HepG2 (cell line): ENCODE data around the gene NAIF1. TPM values are rescaled to one million over a fixed set of nuclear protein-coding genes. Genes with fewer than 3 reads are reported as not detected.

Source experiments
- CEBPZ ChIP-seq: IDR thresholded peaks from 2 replicates; pipeline ENCODE4 v1.6.1; 2012; ENCODE audit warnings: low read length, improper control_type of control experiment
- E2F5 ChIP-seq: sonication (generic); formaldehyde crosslinking; conservative IDR thresholded peaks from 2 replicates; pipeline ENCODE4 v1.4.0; 2020; ENCODE audit warnings: missing genetic modification reagents
- EP300 ChIP-seq, 3 experiments: sonication (generic) in 1 of 3; formaldehyde crosslinking in 1 of 3; IDR thresholded peaks; 2 replicates each; pipeline versions ENCODE4 v1.5.1 to v1.6.1; 2011 to 2020; ENCODE audit warnings: low read depth in 2 of 3, low read length in 2 of 3, borderline replicate concordance in 1 of 3, improper control_type of control experiment in 1 of 3, mild to moderate bottlenecking in 1 of 3, missing genetic modification reagents in 1 of 3, moderate library complexity in 1 of 3
- KDM2A ChIP-seq: sonication (generic); formaldehyde crosslinking; IDR thresholded peaks from 2 replicates; pipeline ENCODE4 v1.4.0; 2020; ENCODE audit warnings: low read depth, missing genetic modification reagents, borderline replicate concordance
- NKX3-1 ChIP-seq: sonication (generic); formaldehyde crosslinking; IDR thresholded peaks from 2 replicates; pipeline ENCODE4 v1.5.0; 2020; ENCODE audit warnings: missing genetic modification reagents
- RFXANK ChIP-seq: IDR thresholded peaks from 2 replicates; pipeline ENCODE4 v1.6.1; 2016
- SP4 ChIP-seq: sonication (generic); formaldehyde crosslinking; IDR thresholded peaks from 2 replicates; pipeline ENCODE4 v1.8.1; 2023; ENCODE audit warnings: mild to moderate bottlenecking, missing genetic modification reagents
- ZC3H4 ChIP-seq: sonication (generic); formaldehyde crosslinking; IDR thresholded peaks from 2 replicates; pipeline ENCODE4 v1.4.0; 2020; ENCODE audit warnings: missing genetic modification reagents, borderline replicate concordance
- ZFP36 ChIP-seq: fragments of 150-350 bp; IDR thresholded peaks from 2 replicates; pipeline ENCODE4 v1.6.1; 2018; ENCODE audit warnings: borderline replicate concordance, low read length, low read depth; ENCODE audit not compliant: partially characterized antibody
- ZIK1 ChIP-seq: sonication (generic); formaldehyde crosslinking; IDR thresholded peaks from 2 replicates; pipeline ENCODE4 v1.5.0; 2020; ENCODE audit warnings: mild to moderate bottlenecking, low read depth, missing genetic modification reagents, borderline replicate concordance
- ZNF788 ChIP-seq: sonication (generic); formaldehyde crosslinking; IDR thresholded peaks from 2 replicates; pipeline ENCODE4 v1.5.0; 2020; ENCODE audit warnings: mild to moderate bottlenecking, missing genetic modification reagents, borderline replicate concordance
- ZSCAN30 ChIP-seq: sonication (generic); formaldehyde crosslinking; IDR thresholded peaks from 2 replicates; pipeline ENCODE4 v1.5.0; 2020; ENCODE audit warnings: mild to moderate bottlenecking, missing genetic modification reagents
- polyA plus RNA-seq, 8 experiments: library from polyadenylated mRNA; depleted of rRNA in 3 of 8; stranded (reverse) in 7 of 8; unstranded in 1 of 8; fragments of >200 nt; fragmentation: Illumina TruSeq in 4 of 8; extraction: Trizol in 4 of 8; gene quantifications; 2 replicates each; pipeline versions ENCODE4 v1.2.1 to v1.2.3, GENCODE V29; 2011 to 2016; ENCODE audit warnings: low read depth in 4 of 8, missing spikeins in 1 of 8, mixed read lengths in 1 of 8; ENCODE audit not compliant: insufficient read depth in 1 of 8
- total RNA-seq, 5 experiments: library from RNA; depleted of rRNA; stranded (reverse); fragments of >200 nt; fragmentation: Illumina TruSeq; extraction: Trizol; gene quantifications; 2 replicates each; pipeline ENCODE4 v1.2.3, GENCODE V29; 2016; ENCODE audit warnings: low read depth in 1 of 5
- TF ChIP-seq, protein P1 (sequence below): sonication (generic); formaldehyde crosslinking; IDR thresholded peaks from 2 replicates; pipeline ENCODE4 v1.9.0; 2021; ENCODE audit warnings: missing genetic modification reagents, mild to moderate bottlenecking, borderline replicate concordance
- TF ChIP-seq, protein P2 (sequence below): sonication (generic); formaldehyde crosslinking; IDR thresholded peaks from 2 replicates; pipeline ENCODE4 v1.8.0; 2022; ENCODE audit warnings: mild to moderate bottlenecking, missing genetic modification reagents, moderate library complexity
- TF ChIP-seq, protein P3 (sequence below): sonication (generic); formaldehyde crosslinking; conservative IDR thresholded peaks from 2 replicates; pipeline ENCODE4 v1.4.0; 2020; ENCODE audit warnings: mild to moderate bottlenecking, missing genetic modification reagents, moderate library complexity

NAIF1 gene
- total and polyA plus RNA-seq, 2 of the 13 experiments (the other 11 are each of a cell fraction or from before 2014, with no cell fraction given): 6.0 to 6.9 TPM

DNA sequence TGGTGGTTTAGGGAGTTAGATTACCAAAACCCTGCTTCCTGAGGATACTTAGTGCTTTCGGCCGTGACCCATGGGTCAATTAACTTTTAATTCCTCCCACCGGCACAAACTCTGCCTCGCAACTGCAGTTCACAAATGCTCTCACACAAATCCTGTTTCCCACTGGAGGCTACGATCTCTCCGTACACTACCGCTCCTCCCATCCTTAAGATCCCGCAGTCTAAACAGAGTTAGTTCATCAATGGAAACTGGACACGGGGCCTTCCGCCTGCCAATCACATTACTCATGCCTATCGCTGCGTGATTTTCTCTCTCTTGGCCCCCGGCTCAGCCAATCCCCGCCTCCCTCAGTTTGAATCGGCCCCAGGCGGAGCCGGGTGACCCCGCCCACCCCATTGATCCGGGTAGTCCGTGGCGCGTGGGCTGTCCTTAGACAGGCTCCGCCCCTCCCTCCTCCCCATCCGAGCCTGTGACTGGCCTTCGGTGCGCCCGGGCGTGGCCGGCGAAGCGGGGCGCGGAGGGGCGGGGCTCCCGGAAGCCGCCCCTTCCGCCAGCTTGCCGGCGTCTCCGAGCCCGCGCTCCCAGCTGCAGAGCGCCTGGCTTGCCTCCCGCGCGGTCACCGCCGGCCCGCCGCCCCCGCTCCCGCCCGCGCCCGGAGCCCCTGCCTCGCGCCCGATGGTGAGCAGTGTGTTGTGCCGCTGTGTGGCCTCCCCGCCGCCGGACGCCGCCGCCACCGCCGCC is 695 bp upstream of the NAIF1 start, which contains the start of gene SLC25A25 (continued):
- 0 out of 2 replicates have a peak, but pooled peaks have one; percentile 24 for TF ChIP-seq KDM2A (CRISPR knock-in tag)
- TF ChIP-seq RFXANK (CRISPR knock-in tag): no peak
- TF ChIP-seq ZIK1 (CRISPR knock-in tag): 0 out of 2 replicates have a peak, but pooled peaks have one; percentile 29
- TF ChIP-seq ZFP36: no peak
- no peak for TF ChIP-seq ZC3H4 (CRISPR knock-in tag)
- no peak; the same call in 1 of the 2 replicates for TF ChIP-seq ZNF788 (CRISPR knock-in tag)
- no peak for TF ChIP-seq ZSCAN30 (CRISPR knock-in tag)
- TF ChIP-seq E2F5: 0 out of 2 replicates have a peak, but pooled peaks have one; percentile 28
- TF ChIP-seq SP4 (CRISPR knock-in tag): peak; percentile 26; the same call in 1 of the 2 replicates
- no peak for TF ChIP-seq EP300 (IDR thresholded peaks at IDR 0.05; ENCODE audit: low read depth in 2 of 2, low read length in 2 of 2)
- TF ChIP-seq EP300 (CRISPR knock-in tag; IDR thresholded peaks at IDR 0.05; ENCODE audit: borderline replicate concordance): no peak
- TF ChIP-seq, protein P1, sequence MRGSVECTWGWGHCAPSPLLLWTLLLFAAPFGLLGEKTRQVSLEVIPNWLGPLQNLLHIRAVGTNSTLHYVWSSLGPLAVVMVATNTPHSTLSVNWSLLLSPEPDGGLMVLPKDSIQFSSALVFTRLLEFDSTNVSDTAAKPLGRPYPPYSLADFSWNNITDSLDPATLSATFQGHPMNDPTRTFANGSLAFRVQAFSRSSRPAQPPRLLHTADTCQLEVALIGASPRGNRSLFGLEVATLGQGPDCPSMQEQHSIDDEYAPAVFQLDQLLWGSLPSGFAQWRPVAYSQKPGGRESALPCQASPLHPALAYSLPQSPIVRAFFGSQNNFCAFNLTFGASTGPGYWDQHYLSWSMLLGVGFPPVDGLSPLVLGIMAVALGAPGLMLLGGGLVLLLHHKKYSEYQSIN (CRISPR knock-in tag): no peak
- TF ChIP-seq, protein P2, sequence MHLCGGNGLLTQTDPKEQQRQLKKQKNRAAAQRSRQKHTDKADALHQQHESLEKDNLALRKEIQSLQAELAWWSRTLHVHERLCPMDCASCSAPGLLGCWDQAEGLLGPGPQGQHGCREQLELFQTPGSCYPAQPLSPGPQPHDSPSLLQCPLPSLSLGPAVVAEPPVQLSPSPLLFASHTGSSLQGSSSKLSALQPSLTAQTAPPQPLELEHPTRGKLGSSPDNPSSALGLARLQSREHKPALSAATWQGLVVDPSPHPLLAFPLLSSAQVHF (CRISPR knock-in tag): no peak
- TF ChIP-seq NKX3-1 (CRISPR knock-in tag): no peak
- no peak for TF ChIP-seq CEBPZ
- TF ChIP-seq, protein P3, sequence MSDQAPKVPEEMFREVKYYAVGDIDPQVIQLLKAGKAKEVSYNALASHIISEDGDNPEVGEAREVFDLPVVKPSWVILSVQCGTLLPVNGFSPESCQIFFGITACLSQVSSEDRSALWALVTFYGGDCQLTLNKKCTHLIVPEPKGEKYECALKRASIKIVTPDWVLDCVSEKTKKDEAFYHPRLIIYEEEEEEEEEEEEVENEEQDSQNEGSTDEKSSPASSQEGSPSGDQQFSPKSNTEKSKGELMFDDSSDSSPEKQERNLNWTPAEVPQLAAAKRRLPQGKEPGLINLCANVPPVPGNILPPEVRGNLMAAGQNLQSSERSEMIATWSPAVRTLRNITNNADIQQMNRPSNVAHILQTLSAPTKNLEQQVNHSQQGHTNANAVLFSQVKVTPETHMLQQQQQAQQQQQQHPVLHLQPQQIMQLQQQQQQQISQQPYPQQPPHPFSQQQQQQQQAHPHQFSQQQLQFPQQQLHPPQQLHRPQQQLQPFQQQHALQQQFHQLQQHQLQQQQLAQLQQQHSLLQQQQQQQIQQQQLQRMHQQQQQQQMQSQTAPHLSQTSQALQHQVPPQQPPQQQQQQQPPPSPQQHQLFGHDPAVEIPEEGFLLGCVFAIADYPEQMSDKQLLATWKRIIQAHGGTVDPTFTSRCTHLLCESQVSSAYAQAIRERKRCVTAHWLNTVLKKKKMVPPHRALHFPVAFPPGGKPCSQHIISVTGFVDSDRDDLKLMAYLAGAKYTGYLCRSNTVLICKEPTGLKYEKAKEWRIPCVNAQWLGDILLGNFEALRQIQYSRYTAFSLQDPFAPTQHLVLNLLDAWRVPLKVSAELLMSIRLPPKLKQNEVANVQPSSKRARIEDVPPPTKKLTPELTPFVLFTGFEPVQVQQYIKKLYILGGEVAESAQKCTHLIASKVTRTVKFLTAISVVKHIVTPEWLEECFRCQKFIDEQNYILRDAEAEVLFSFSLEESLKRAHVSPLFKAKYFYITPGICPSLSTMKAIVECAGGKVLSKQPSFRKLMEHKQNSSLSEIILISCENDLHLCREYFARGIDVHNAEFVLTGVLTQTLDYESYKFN (CRISPR knock-in tag): 0 out of 2 replicates have a peak, but pooled peaks have one; percentile 16
